ENCODE data around the gene PAK4. TPM values are rescaled to one million over a fixed set of nuclear protein-coding genes. Genes with fewer than 3 reads are reported as not detected.

PAK4 gene
- total RNA-seq, 1 donor from 2014 or later: 23.7 TPM

GRCh38 chr19:39174142-39174541 is 48.6 kb downstream of the PAK4 start:
- DNase-seq (ENCODE audit: low read depth): no peak
- no peak overlapping the region for H3K4me3 ChIP-seq (ENCODE audit: low read depth, low read length)
- no peaks in the 10 kb centered on the region for H3K36me3 ChIP-seq (ENCODE audit: control insufficient read depth, insufficient read depth, low read length)
- no peaks in the 10 kb centered on the region for H3K27me3 ChIP-seq (ENCODE audit: control insufficient read depth, insufficient read depth, low read length)
- no peak for TF ChIP-seq CTCF (IDR thresholded peaks at IDR 0.05; ENCODE audit: insufficient read depth, low read length, poor library complexity, severe bottlenecking)

GRCh38 chr19:39174558-39175544 is 49.3 kb downstream of the PAK4 start:
- H3K27me3 ChIP-seq (ENCODE audit: control insufficient read depth, insufficient read depth, low read length): no peaks in the 10 kb centered on the region
- DNase-seq (ENCODE audit: low read depth): no peak
- no peak for TF ChIP-seq CTCF (IDR thresholded peaks at IDR 0.05; ENCODE audit: insufficient read depth, low read length, poor library complexity, severe bottlenecking)
- H3K4me3 ChIP-seq (ENCODE audit: low read depth, low read length): no peak overlapping the region
- no peaks in the 10 kb centered on the region for H3K36me3 ChIP-seq (ENCODE audit: control insufficient read depth, insufficient read depth, low read length)

- H3K36me3 ChIP-seq (ENCODE audit: control insufficient read depth, insufficient read depth, low read length): no peaks in the 10 kb centered on the region
- no peak for TF ChIP-seq CTCF (IDR thresholded peaks at IDR 0.05; ENCODE audit: insufficient read depth, low read length, poor library complexity, severe bottlenecking)
Measured at GRCh38 chr19:39175564-39175963, 50.0 kb downstream of the PAK4 start.

GRCh38 chr19:39177110-39177699 is 51.6 kb downstream of the PAK4 start:
- H3K27me3 ChIP-seq (ENCODE audit: control insufficient read depth, insufficient read depth, low read length): no peaks in the 10 kb centered on the region
- no peaks in the 10 kb centered on the region for H3K36me3 ChIP-seq (ENCODE audit: control insufficient read depth, insufficient read depth, low read length)
- TF ChIP-seq CTCF (IDR thresholded peaks at IDR 0.05; ENCODE audit: insufficient read depth, low read length, poor library complexity, severe bottlenecking): no peak
- no peak for DNase-seq (ENCODE audit: low read depth)
- H3K4me3 ChIP-seq (ENCODE audit: low read depth, low read length): no peak overlapping the region

More at GRCh38 chr19:39175564-39175963, 50.0 kb downstream of the PAK4 start:
- Histone ChIP-seq H3K4me3 (ENCODE audit: low read depth, low read length) (no peak overlapping the region), H3K27me3 (ENCODE audit: control insufficient read depth, insufficient read depth, low read length) (no peaks in the 10 kb centered on the region)
- DNase-seq (ENCODE audit: low read depth): no peak

GRCh38 chr19:39177736-39178135 is 52.1 kb downstream of the PAK4 start:
- H3K36me3 ChIP-seq (ENCODE audit: control insufficient read depth, insufficient read depth, low read length): no peaks in the 10 kb centered on the region
- no peak overlapping the region for H3K4me3 ChIP-seq (ENCODE audit: low read depth, low read length)
- no peaks in the 10 kb centered on the region for H3K27me3 ChIP-seq (ENCODE audit: control insufficient read depth, insufficient read depth, low read length)
- no peak for TF ChIP-seq CTCF (IDR thresholded peaks at IDR 0.05; ENCODE audit: insufficient read depth, low read length, poor library complexity, severe bottlenecking)
- DNase-seq (ENCODE audit: low read depth): no peak

Data from kidney epithelial cell (primary cell).